ENCODE results near the gene ODR4. TPM values are rescaled to one million over a fixed set of nuclear protein-coding genes. Genes with fewer than 3 reads are reported as not detected.

The ODR4 gene
- total and polyA plus RNA-seq, 4 donors, result 8.7 to 25.8 (median 13.9) TPM

GRCh38 chr1:186424539-186424938 lies 48.9 kb downstream of the ODR4 start:
- no peak for DNase-seq (ENCODE audit: low spot score)
- H3K9ac ChIP-seq (ENCODE audit: low read depth in 1 of 2, low read length in 2 of 2), result no peak overlapping the region
- H3K4me1 ChIP-seq (ENCODE audit: control insufficient read depth in 4 of 4, insufficient read depth in 4 of 4, low read length in 3 of 4), result no peaks in the 10 kb centered on the region
- H3K36me3 ChIP-seq (ENCODE audit: control insufficient read depth in 4 of 4, insufficient read depth in 3 of 4, low read depth in 1 of 4, low read length in 3 of 4), result peaks cover 0 to 11% (median 5%) of the 10 kb centered on the region in 4 donors
- no peaks in the 10 kb centered on the region for H3K27me3 ChIP-seq (ENCODE audit: control insufficient read depth in 4 of 4, insufficient read depth in 4 of 4, low read length in 3 of 4)
- H3K27ac ChIP-seq (ENCODE audit: low read depth in 1 of 2, low read length in 2 of 2), result peak overlapping the region in 1 of 2 donors; percentile 29
- TF ChIP-seq SP1 (IDR thresholded peaks at IDR 0.05) (peak; percentile 21), HNF4G (IDR thresholded peaks at IDR 0.05) (no peak)
- no peak overlapping the region for H3K4me3 ChIP-seq (ENCODE audit: low read depth in 1 of 3, low read length in 3 of 3)
- H3K9me3 ChIP-seq (ENCODE audit: control insufficient read depth in 4 of 4, low read length in 3 of 4), result no peaks in the 10 kb centered on the region
- WGBS, result 60% methylated on average over 2 of the region's 2 CpGs

DNA sequence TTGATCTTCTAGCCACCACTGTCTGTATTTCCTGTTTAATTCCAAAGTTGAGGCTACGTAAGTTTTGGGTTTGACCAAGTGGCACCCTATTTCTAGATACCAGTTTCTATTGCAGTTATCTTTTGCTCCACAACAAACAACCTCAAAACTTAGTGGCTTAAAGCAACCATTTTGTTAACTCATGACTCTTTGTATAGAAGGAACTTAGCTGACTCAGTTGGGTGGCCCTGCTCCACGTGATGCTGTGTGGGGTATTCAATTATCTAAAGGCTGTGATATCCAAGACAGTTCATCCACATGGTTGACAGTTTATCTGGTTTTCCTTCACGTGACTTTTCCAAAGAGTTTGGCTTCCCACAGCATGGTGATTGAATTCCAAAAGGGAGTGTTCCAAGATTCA lies 50.5 kb downstream of the ODR4 start:
- H3K9ac ChIP-seq (ENCODE audit: low read depth in 1 of 2, low read length in 2 of 2), result no peak overlapping the region
- no peaks in the 10 kb centered on the region for H3K27me3 ChIP-seq (ENCODE audit: control insufficient read depth in 4 of 4, insufficient read depth in 4 of 4, low read length in 3 of 4)
- TF ChIP-seq, protein P1, sequence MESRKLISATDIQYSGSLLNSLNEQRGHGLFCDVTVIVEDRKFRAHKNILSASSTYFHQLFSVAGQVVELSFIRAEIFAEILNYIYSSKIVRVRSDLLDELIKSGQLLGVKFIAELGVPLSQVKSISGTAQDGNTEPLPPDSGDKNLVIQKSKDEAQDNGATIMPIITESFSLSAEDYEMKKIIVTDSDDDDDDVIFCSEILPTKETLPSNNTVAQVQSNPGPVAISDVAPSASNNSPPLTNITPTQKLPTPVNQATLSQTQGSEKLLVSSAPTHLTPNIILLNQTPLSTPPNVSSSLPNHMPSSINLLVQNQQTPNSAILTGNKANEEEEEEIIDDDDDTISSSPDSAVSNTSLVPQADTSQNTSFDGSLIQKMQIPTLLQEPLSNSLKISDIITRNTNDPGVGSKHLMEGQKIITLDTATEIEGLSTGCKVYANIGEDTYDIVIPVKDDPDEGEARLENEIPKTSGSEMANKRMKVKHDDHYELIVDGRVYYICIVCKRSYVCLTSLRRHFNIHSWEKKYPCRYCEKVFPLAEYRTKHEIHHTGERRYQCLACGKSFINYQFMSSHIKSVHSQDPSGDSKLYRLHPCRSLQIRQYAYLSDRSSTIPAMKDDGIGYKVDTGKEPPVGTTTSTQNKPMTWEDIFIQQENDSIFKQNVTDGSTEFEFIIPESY (IDR thresholded peaks at IDR 0.05), result no peak
- TF ChIP-seq HNF4A (conservative IDR thresholded peaks at IDR 0.05) (no peak), TAF1 (conservative IDR thresholded peaks at IDR 0.05) (no peak), GABPA (IDR thresholded peaks at IDR 0.05 in 1 of 2, conservative IDR thresholded peaks at IDR 0.05 in 1 of 2) (no peak), RXRA (IDR thresholded peaks at IDR 0.05) (no peak), RAD21 (IDR thresholded peaks at IDR 0.05) (no peak), EGR1 (IDR thresholded peaks at IDR 0.05; ENCODE audit: low read depth in 2 of 2) (no peak), FOXA1 (IDR thresholded peaks at IDR 0.05) (no peak), CTCF (IDR thresholded peaks at IDR 0.05; ENCODE audit: low read depth, low read length, missing input control) (no peak)
- TF ChIP-seq, protein P2, sequence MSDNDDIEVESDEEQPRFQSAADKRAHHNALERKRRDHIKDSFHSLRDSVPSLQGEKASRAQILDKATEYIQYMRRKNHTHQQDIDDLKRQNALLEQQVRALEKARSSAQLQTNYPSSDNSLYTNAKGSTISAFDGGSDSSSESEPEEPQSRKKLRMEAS (IDR thresholded peaks at IDR 0.05), result no peak
- TF ChIP-seq, protein P3, sequence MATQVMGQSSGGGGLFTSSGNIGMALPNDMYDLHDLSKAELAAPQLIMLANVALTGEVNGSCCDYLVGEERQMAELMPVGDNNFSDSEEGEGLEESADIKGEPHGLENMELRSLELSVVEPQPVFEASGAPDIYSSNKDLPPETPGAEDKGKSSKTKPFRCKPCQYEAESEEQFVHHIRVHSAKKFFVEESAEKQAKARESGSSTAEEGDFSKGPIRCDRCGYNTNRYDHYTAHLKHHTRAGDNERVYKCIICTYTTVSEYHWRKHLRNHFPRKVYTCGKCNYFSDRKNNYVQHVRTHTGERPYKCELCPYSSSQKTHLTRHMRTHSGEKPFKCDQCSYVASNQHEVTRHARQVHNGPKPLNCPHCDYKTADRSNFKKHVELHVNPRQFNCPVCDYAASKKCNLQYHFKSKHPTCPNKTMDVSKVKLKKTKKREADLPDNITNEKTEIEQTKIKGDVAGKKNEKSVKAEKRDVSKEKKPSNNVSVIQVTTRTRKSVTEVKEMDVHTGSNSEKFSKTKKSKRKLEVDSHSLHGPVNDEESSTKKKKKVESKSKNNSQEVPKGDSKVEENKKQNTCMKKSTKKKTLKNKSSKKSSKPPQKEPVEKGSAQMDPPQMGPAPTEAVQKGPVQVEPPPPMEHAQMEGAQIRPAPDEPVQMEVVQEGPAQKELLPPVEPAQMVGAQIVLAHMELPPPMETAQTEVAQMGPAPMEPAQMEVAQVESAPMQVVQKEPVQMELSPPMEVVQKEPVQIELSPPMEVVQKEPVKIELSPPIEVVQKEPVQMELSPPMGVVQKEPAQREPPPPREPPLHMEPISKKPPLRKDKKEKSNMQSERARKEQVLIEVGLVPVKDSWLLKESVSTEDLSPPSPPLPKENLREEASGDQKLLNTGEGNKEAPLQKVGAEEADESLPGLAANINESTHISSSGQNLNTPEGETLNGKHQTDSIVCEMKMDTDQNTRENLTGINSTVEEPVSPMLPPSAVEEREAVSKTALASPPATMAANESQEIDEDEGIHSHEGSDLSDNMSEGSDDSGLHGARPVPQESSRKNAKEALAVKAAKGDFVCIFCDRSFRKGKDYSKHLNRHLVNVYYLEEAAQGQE (IDR thresholded peaks at IDR 0.05), result no peak
- WGBS, result 89% methylated on average over 3 of the region's 3 CpGs
- no peak overlapping the region for H3K4me3 ChIP-seq (ENCODE audit: low read depth in 1 of 3, low read length in 3 of 3)
- H3K36me3 ChIP-seq (ENCODE audit: control insufficient read depth in 4 of 4, insufficient read depth in 3 of 4, low read depth in 1 of 4, low read length in 3 of 4), result peaks cover 0 to 9% (median under 1%) of the 10 kb centered on the region in 4 donors
- H3K9me3 ChIP-seq (ENCODE audit: control insufficient read depth in 4 of 4, low read length in 3 of 4), result no peaks in the 10 kb centered on the region
- no peak for DNase-seq (ENCODE audit: low spot score)
- no peaks in the 10 kb centered on the region for H3K4me1 ChIP-seq (ENCODE audit: control insufficient read depth in 4 of 4, insufficient read depth in 4 of 4, low read length in 3 of 4)
- H3K27ac ChIP-seq (ENCODE audit: low read depth in 1 of 2, low read length in 2 of 2), result no peak overlapping the region

Measured in liver (tissue), 9 donors.